K562 (cell line): ENCODE measurements around the gene FAM117A.

Experiments used
- CTCF ChIP-seq, 3 experiments: IDR thresholded peaks in 2 of 3; conservative IDR thresholded peaks in 1 of 3; 2 replicates each; pipeline ENCODE4 v1.5.1; 2011 to 2012; ENCODE audit warnings: low read length in 3 of 3, mild to moderate bottlenecking in 3 of 3, control low read depth in 2 of 3, improper control_type of control experiment in 1 of 3, inconsistent platforms in 1 of 3, low read depth in 1 of 3, mixed read lengths in 1 of 3, moderate library complexity in 1 of 3; ENCODE audit not compliant: insufficient read depth in 2 of 3
- EGR1 ChIP-seq: fragments of 450-650 bp; conservative IDR thresholded peaks from 2 replicates; pipeline ENCODE4 v1.6.1; 2017; ENCODE audit warnings: mild to moderate bottlenecking
- GTF2E2 ChIP-seq: fragments of 200-800 bp; sonication (Bioruptor generic); IDR thresholded peaks from 2 replicates; pipeline ENCODE4 v1.6.1; 2016; ENCODE audit warnings: missing genetic modification characterization, missing compliant biosample characterization
- MTA3 ChIP-seq: fragments of 450-650 bp; formaldehyde crosslinking; IDR thresholded peaks from 2 replicates; pipeline ENCODE4 v1.6.1; 2017; ENCODE audit warnings: mild to moderate bottlenecking, borderline replicate concordance
- POLR2AphosphoS5 ChIP-seq: IDR thresholded peaks from 2 replicates; pipeline ENCODE4 v1.6.1; 2011; ENCODE audit warnings: mild to moderate bottlenecking, low read depth, low read length, moderate library complexity; ENCODE audit not compliant: control insufficient read depth, insufficient read depth
- RBM34 ChIP-seq: fragments of 200-400 bp; formaldehyde crosslinking; IDR thresholded peaks from 2 replicates; pipeline ENCODE4 v1.6.1; 2018; ENCODE audit warnings: low read length, borderline replicate concordance; ENCODE audit not compliant: insufficient read depth
- ZNF316 ChIP-seq: fragments of 450-650 bp; IDR thresholded peaks from 2 replicates; pipeline ENCODE4 v1.6.1; 2016
- ZNF707 ChIP-seq: fragments of 250-450 bp; sonication (Bioruptor Pico); conservative IDR thresholded peaks from 2 replicates; pipeline ENCODE4 v1.8.0; 2022; ENCODE audit warnings: inconsistent platforms, mild to moderate bottlenecking, moderate library complexity
- TF ChIP-seq, protein P1 (sequence below): fragments of 250-450 bp; sonication (Bioruptor Pico); IDR thresholded peaks from 2 replicates; pipeline ENCODE4 v1.8.0; 2021; ENCODE audit warnings: moderate library complexity, mild to moderate bottlenecking, inconsistent platforms

DNA sequence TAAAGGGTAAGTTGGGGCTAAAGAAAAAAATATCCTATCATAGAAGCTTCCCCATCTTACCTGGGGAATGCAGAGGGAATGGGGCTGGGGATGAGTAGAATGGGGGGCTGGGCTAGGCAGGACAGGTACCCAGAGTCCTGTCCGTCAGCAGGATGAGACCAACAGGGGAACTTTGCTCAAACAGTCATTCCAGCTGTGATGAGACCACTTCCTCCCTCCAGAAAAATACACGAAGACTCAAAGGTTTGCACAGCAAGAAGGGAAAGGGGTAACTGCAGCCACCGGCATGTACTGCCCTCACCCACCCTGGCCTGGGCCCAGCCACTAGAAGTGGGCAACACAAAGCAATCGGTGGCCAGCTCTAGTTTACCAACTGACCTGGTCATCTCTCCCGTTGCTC lies 35.5 kb downstream of the FAM117A start:
- TF ChIP-seq RBM34 (no peak), EGR1 (no peak), ZNF707 (CRISPR knock-in tag) (no peak), POLR2AphosphoS5 (no peak), ZNF316 (no peak), GTF2E2 (tag) (no peak), CTCF (IDR thresholded peaks at IDR 0.05 in 2 of 3, conservative IDR thresholded peaks at IDR 0.05 in 1 of 3; ENCODE audit: insufficient read depth in 2 of 3, low read depth in 1 of 3, low read length in 3 of 3) (no peak), MTA3 (no peak)
- TF ChIP-seq, protein P1, sequence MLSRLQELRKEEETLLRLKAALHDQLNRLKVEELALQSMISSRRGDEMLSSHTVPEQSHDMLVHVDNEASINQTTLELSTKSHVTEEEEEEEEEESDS (CRISPR knock-in tag): no peak
